GM12872 (cell line): ENCODE data around the gene EXOC4.
A peak's percentile ranks its signal among the peaks of the same experiment; 100 is the strongest.

Source experiments
- TF ChIP-seq, protein P1 (sequence below): IDR thresholded peaks from 3 replicates; pipeline ENCODE4 v1.5.1; 2011; ENCODE audit warnings: low read depth, mild to moderate bottlenecking, low read length, moderate library complexity; ENCODE audit not compliant: insufficient read depth

The EXOC4 gene

DNA sequence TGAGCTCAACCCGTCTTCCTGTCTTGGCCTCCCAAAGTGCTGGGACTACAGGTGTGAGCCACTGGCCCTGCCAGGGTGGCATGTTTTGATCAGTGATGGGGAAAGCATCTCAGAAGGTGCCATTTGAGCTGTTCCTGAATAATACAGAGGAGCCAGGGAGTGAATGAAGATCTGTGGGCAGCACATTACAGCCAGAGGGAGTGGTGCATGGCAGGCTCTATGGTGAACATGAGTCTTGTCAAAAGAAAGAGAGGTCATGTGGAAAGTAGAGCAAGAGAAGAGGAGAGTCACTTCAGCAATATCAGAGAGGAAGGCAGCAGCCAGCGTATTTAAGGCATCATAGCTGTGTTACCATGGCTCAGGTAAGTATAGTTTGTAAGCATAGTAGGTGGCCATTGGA, 598.5 kb downstream of the EXOC4 start:
- TF ChIP-seq, protein P1, sequence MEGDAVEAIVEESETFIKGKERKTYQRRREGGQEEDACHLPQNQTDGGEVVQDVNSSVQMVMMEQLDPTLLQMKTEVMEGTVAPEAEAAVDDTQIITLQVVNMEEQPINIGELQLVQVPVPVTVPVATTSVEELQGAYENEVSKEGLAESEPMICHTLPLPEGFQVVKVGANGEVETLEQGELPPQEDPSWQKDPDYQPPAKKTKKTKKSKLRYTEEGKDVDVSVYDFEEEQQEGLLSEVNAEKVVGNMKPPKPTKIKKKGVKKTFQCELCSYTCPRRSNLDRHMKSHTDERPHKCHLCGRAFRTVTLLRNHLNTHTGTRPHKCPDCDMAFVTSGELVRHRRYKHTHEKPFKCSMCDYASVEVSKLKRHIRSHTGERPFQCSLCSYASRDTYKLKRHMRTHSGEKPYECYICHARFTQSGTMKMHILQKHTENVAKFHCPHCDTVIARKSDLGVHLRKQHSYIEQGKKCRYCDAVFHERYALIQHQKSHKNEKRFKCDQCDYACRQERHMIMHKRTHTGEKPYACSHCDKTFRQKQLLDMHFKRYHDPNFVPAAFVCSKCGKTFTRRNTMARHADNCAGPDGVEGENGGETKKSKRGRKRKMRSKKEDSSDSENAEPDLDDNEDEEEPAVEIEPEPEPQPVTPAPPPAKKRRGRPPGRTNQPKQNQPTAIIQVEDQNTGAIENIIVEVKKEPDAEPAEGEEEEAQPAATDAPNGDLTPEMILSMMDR, result no peak

DNA sequence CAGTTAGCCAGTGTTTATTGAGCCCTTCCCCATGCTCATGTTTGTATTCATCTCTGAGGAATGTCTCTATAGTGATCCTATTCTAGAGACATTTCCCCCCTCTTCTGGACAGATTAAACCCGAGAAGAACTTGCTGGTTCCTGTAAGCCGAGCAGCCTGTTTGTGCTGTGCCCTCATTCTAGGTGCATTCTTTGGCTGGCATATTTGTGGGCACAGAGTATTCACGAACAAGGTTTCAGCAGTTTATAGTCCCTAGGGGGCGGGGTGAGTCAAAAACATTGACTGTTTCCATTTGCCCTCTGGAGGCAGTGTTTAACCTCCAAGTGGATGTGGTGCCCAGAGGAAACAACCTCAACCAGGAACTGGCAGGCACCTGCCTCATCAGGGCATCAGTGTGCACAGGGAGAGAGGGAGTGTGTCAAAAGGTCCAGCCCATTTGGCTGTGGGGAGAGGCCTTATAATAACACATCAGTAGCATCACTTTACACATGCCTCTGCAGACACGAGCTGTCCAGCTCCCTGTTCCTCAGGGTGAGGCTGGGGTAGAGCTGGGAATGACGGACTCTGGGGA, 600.9 kb downstream of the EXOC4 start:
- TF ChIP-seq, protein P1, result peak; percentile 71

DNA sequence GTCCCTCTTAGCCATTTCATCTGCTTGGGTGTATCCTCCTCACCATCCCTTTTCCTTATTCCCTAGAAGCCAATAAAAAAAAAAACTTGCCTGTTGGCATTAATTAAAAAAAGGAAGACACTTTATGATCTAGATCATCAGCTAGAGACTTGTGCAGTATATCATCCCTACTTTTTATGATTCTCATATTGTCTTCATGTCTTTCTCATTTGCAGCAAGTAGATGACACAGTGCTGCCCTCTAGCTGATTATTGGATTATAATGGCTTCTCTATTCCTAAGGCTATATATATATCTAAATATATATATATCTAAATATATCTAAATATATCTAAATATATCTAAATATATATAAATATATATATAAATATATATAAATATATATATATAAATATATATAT, 601.9 kb downstream of the EXOC4 start:
- TF ChIP-seq, protein P1, result no peak

DNA sequence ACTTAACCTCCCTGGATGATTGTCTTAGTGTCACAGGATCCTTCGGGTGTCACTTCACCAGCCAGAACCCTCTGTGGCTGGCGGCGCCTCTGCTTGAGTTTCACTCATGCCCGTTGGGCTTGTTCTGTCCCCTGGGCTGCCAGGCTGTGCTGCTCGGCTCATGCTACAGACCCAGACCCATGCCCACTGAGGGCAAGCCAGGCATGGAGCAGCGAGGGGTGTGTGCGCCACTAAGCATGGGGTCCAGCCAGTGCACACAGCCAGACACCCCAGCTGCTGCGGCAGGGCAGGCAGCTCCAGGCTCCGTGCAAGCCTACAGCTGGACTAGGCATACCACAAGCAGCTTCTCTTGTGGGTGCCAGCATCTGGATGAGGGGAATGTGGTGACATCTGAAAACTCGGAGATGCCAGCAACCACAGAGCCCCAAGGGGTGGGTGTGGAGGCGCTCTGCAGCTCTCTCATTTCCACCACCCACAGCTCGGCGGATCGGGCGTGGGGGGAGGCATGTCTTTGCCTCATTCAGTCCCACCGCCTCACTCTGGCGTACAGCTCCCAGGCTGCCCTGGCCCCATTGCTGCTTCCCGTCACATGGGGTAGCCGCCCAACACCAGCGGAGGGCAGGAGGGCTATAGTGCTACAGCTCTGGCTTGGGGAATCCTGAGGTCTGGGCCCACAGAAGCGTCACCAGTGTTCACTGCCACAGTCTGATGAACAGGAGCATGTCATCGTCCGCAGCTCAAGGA, 604.7 kb downstream of the EXOC4 start:
- TF ChIP-seq, protein P1, result no peak

DNA sequence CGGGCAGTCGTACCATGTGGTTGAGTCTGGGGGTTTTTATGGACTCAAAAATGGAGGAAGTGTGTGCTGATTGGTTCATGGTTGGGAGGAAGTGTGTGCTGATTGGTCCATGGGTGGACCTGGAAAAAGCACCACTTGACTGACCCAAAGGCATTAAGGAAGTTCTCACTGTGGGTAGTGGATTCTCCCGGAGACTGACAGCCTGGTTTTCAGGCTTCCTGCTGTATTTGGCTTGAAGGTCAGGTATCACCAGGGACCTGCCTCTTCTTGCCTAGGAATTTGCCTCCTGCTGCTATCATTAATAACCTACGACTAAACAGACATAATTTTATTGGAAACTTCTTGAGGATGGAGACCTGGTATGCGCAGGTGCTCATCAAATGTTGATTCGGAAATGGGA, 605.4 kb downstream of the EXOC4 start:
- TF ChIP-seq, protein P1, result no peak

DNA sequence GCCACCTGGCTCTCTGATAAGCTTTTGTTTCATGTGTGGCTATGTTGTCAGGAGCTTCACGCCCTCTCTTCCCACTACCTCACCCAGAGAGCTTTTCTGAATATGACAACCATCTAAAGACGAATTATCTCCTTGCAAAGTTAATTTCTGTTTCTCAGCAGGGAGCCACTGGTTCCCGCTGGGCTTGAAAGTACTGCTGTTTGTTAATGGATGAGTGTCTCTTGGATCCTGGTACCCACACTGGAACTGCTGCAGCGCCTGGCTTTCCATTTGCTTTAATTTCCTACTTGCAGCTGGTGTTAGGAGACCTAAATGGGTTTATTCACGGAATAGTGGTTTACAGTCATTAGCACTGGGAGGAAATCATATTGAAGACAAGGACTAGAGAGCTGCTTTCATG, 606.4 kb downstream of the EXOC4 start:
- TF ChIP-seq, protein P1, result no peak

DNA sequence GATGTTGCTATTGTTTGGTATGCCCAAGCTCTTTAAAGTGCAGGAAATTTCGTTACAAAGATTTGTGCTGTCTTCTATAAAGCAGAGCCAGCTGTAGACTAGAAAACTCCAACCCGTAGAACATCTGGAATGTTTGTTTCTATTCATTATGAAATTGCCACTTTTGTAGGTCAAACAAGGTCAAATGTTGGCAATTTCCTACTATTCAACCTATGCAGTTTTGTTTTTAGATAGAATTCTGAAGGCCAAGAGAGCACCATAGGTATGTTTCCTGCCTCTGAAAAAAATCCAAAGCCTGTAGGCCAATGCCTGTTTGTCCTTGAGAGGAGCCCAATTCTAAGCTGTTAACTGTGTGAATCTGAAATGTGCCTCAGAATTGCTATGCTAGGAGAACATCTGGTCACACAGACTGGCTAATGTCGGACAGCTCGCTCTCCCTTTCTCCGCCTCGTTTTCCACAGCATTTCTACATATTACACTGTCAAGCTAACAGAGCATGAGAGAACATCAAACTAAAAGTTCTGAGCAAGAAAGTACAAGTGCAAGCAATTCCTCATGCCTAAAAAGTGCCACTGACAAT, 607.1 kb downstream of the EXOC4 start:
- TF ChIP-seq, protein P1, result no peak
